Activated naive CD8-positive, alpha-beta T cell treated with anti-CD3 and anti-CD28 coated beads for 36 hours (primary cell): ENCODE results near the gene BLOC1S2. TPM values are rescaled to one million over a fixed set of nuclear protein-coding genes. Genes with fewer than 3 reads are reported as not detected.
A peak's percentile ranks its signal among the peaks of the same experiment; 100 is the strongest.

Experiments
- DNase-seq: peaks from one replicate; pipeline ENCODE4 v3.0.0; 2021
- H3K27ac Mint-ChIP-seq: one replicate; pipeline ENCODE4 v1.8.0; 2022; ENCODE audit warnings: mild to moderate bottlenecking, moderate library complexity, mixed read lengths
- H3K27me3 Mint-ChIP-seq: one replicate; pipeline ENCODE4 v1.8.0; 2022; ENCODE audit warnings: mild to moderate bottlenecking, mixed read lengths
- H3K36me3 Mint-ChIP-seq: one replicate; pipeline ENCODE4 v1.8.0; 2021; ENCODE audit warnings: mild to moderate bottlenecking, mixed read lengths
- H3K4me1 Mint-ChIP-seq: one replicate; pipeline ENCODE4 v1.8.0; 2021; ENCODE audit warnings: mixed read lengths
- H3K4me3 Mint-ChIP-seq: one replicate; pipeline ENCODE4 v1.8.0; 2022; ENCODE audit warnings: mild to moderate bottlenecking, moderate library complexity, mixed read lengths
- H3K9me3 Mint-ChIP-seq: one replicate; pipeline ENCODE4 v1.8.0; 2022; ENCODE audit warnings: mixed read lengths
- total RNA-seq, 2 experiments: library from RNA; stranded (reverse); gene quantifications; one replicate each; pipeline ENCODE4 v1.2.3, GENCODE V29; 2021

BLOC1S2 gene
- total RNA-seq: 10 to 100 TPM; 57.1 to 62.6 TPM

DNA sequence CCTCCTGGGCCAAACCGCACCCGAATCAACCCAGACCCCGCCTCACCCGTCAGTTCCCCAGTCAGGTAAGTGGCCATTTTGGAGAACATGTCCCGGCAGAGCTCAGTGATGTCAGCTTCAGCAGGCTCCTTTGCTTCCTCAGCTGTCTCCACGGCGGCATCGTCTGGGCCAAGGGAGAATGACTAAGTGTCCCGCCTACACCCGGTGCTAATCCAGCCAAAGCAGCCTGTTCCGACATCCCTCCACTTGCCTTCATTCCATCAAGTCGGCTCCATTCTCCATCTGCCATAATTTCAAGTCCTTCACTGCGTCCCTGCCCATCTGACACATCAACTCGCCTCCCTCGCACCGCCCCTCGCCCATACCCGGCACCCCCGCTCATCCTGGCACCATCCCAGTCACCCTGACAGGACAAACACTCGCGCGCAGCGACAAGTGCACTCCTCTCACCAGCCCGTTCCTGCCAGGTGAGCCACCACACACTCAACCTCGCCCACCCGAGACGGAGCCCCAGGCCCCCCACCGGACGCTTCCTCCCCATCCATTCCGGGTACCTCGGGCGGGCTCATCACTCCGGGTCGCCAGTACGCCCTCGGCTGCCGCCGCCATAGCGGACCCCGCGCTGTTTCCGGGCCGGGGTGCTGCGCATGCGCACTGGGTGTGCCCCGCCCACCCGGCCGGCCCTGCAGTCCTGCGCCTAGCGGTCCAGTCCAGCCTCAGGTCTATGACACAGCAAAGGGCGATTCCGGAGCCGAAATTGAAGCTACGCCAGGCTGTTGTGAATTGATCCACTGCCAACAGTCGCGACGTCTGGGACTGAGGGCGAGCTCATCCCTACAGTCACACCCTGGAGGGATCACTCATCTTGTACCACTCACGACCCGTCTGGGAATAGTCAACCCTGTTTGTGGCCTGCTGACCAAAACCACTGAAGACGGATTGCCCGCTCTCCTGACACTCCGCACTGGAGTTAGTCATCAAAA is at the start of gene BLOC1S2:
TSS of gene BLOC1S2 (minus strand) at position 630 of the 983 bp plus-strand sequence. CDS start at position 609, 21 bp downstream.
- H3K4me3 Mint-ChIP-seq: peak within 1 kb of the TSS; percentile 92

DNA sequence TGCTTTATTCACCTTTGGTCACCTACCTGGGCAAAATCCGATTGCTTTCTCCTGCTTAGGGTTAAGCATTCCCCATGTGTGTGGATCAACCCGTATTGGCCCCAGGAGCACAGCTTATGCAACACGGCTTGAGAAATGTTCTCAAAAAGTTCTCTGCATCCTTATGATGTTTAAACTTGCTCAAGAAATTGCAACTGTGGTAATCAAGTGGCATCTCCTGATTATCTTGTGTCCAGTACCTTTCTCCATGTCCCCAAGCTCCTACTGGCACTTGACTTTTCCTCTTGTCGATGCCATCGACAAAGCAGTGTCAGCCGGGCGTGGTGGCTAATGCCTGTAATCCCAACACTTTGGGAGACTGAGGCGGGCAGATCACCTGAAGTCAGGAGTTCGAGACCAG is 48.3 kb upstream of the BLOC1S2 start:
- H3K27me3 Mint-ChIP-seq: no peaks in the 10 kb centered on the region

More for the DNA sequence above, at the start of gene BLOC1S2:
- no peaks in the 10 kb centered on the region for H3K27me3 Mint-ChIP-seq
- peak; percentile 93 for DNase-seq
- H3K27ac Mint-ChIP-seq: peak within 1 kb of the TSS; percentile 95
- peaks cover 18% of the 10 kb centered on the region for H3K4me1 Mint-ChIP-seq
- no peaks in the 10 kb centered on the region for H3K9me3 Mint-ChIP-seq
- peaks cover 12% of the 10 kb centered on the region for H3K36me3 Mint-ChIP-seq

DNA sequence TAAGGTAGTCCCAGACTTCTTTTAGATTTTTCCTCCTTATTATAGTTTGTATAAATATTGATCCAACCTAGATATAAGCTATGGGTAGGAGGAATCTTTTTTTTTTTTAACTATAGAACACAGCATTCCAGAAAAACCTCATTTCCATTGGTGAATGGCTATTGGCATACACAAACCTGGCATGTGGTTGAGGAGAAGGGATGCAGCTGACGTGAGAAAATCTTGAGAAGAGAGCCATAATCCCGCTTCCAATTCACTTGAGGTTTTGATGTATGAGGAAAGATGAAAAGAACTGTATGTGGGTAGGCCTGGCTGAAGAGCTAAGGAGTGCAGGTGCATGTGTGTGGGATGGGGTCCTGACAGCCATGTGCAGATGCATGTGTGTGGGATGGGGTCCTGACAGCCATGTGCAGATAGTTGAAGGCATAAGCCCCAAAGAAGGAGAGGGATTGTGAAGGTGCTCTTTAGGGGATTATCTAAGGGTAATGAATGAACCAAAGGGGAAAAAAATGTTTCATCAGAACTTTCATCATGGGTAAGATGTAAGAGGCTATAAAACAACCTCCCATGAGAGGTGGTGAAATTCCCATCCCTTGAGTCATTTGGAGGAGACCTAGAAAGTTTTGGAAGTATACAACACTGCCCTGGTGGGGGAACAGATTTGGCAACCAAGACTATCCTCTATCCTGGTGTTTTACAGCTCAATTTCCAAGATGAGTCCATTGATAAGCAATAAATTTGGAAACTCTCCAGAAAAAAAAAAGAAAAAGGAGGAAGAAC is 47.4 kb upstream of the BLOC1S2 start:
- no peak for DNase-seq
- Mint-ChIP-seq H3K27me3 (no peaks in the 10 kb centered on the region), H3K4me3 (no peak overlapping the region), H3K4me1 (peaks cover 6% of the 10 kb centered on the region), H3K9me3 (no peaks in the 10 kb centered on the region), H3K36me3 (no peaks in the 10 kb centered on the region), H3K27ac (no peak overlapping the region)

More for the DNA sequence above, 48.3 kb upstream of the BLOC1S2 start:
- no peak overlapping the region for H3K27ac Mint-ChIP-seq
- no peaks in the 10 kb centered on the region for H3K36me3 Mint-ChIP-seq
- peaks cover 9% of the 10 kb centered on the region for H3K4me1 Mint-ChIP-seq
- H3K9me3 Mint-ChIP-seq: no peaks in the 10 kb centered on the region
- no peak overlapping the region for H3K4me3 Mint-ChIP-seq
- DNase-seq: no peak

DNA sequence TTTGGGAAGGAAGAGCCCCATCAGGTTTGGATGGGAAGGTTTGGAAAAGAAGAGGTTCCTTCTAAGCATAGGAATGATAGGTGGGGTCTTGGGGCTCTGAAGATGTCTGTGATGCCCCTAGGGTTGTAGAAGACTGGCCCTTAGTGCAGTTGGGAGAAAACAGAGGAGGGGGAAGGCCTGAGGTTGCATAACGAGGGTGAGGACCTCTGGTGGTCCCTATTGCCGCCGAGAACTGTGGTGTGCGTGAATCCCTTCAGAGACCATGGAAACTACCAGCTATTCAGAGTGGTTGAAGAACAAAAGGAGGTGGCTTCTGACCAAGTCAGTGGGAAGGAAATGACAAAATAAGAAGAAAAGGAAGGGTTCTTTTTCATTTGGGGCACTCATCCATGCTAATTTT is 46.6 kb upstream of the BLOC1S2 start:
- no peak for DNase-seq
- no peak overlapping the region for H3K4me3 Mint-ChIP-seq
- no peaks in the 10 kb centered on the region for H3K27me3 Mint-ChIP-seq
- no peaks in the 10 kb centered on the region for H3K4me1 Mint-ChIP-seq
- no peaks in the 10 kb centered on the region for H3K9me3 Mint-ChIP-seq
- no peak overlapping the region for H3K27ac Mint-ChIP-seq
- H3K36me3 Mint-ChIP-seq: no peaks in the 10 kb centered on the region

- Mint-ChIP-seq H3K4me3 (no peak within 1 kb of the TSS), H3K36me3 (no peaks in the 10 kb centered on the region), H3K9me3 (no peaks in the 10 kb centered on the region), H3K4me1 (peaks cover 14% of the 10 kb centered on the region), H3K27me3 (no peaks in the 10 kb centered on the region), H3K27ac (no peak within 1 kb of the TSS)
- DNase-seq: no peak
Observed at GRCh38 chr10:100330079-100330478, 43.6 kb upstream of the BLOC1S2 start, which contains the start of gene PKD2L1. PKD2L1 (minus strand) TSS chr10:100330228; CDS start chr10:100330103, 125 bp downstream.

GRCh38 chr10:100328198-100328597 is 41.7 kb upstream of the BLOC1S2 start:
- H3K4me1 Mint-ChIP-seq: peaks cover 14% of the 10 kb centered on the region
- no peak overlapping the region for H3K4me3 Mint-ChIP-seq
- no peaks in the 10 kb centered on the region for H3K9me3 Mint-ChIP-seq
- no peak for DNase-seq
- H3K36me3 Mint-ChIP-seq: no peaks in the 10 kb centered on the region
- no peak overlapping the region for H3K27ac Mint-ChIP-seq
- H3K27me3 Mint-ChIP-seq: no peaks in the 10 kb centered on the region

DNA sequence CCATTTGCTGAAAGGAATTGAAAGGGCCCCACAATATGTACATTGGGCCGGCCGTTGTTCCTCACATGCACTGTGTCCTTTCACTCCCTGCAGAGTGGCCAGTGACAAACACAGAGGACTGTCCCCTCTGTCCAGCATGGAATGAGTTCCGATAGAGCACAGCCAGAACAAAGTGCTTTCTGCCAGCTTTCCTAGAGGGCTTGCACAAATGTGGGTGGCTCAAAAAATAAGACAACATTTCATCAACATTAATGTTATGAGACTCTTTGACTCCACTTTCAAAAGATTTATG is 41.2 kb upstream of the BLOC1S2 start:
- H3K4me3 Mint-ChIP-seq: no peak overlapping the region
- no peaks in the 10 kb centered on the region for H3K9me3 Mint-ChIP-seq
- DNase-seq: no peak
- H3K27ac Mint-ChIP-seq: no peak overlapping the region
- H3K27me3 Mint-ChIP-seq: no peaks in the 10 kb centered on the region
- H3K36me3 Mint-ChIP-seq: no peaks in the 10 kb centered on the region
- peaks cover 14% of the 10 kb centered on the region for H3K4me1 Mint-ChIP-seq

DNA sequence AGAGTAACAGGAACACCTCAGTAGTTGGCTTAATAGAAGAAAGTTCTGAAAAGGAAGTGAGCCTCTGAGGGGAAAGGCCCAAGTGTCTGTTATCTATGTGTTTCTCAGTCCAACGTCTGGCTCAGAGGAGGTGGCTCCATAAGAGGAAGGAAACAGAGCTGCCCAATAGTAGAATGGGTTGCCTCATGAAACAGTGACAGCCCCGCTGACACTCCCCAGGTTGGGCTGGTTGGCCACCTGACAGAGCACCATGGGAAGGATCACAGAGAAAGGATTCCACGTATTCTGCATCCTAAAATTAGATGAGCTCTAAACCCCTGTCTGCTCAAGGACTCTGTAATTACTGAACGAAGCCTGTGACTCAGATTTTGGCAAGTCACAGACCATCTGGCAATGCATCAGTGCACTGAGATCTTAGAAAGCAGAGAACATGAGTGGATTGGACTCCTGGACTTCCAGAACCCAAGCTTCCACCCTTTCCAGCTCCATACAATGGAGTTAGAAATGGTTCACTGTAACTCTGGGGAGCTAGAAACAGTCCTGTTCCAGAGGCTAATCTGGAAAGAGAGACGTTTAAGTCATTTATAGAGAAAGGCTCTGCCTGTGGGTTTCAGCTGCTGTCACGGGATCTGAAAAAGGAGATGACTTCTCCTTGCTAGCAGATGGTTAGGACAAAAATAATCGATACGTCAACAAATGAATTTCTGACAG is 40.7 kb upstream of the BLOC1S2 start:
- peaks cover 14% of the 10 kb centered on the region for H3K4me1 Mint-ChIP-seq
- peak; percentile 29 for DNase-seq
- H3K4me3 Mint-ChIP-seq: peak overlapping the region; percentile 9
- H3K9me3 Mint-ChIP-seq: no peaks in the 10 kb centered on the region
- no peaks in the 10 kb centered on the region for H3K27me3 Mint-ChIP-seq
- H3K36me3 Mint-ChIP-seq: no peaks in the 10 kb centered on the region
- peak overlapping the region; percentile 80 for H3K27ac Mint-ChIP-seq

DNA sequence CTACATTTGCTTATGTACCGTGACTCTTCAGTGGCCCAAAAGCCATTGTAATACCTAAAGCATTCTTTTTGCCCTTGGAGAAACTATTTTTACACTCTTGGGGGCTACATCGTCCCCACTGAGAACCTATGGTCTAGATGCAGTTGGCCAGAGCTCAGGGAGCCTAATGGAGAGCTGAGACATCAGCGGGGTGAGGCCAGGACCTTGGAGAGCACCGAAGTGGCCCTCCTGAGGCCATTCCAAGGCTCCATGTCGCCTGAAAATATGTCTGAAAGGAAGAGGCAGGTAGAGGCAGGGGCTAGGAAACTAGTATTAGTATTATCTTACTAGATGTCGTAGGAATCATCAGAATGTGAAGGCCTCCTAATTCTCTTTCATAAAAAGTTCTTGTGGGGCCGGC is 38.7 kb upstream of the BLOC1S2 start:
- H3K9me3 Mint-ChIP-seq: no peaks in the 10 kb centered on the region
- H3K4me3 Mint-ChIP-seq: no peak overlapping the region
- no peaks in the 10 kb centered on the region for H3K27me3 Mint-ChIP-seq
- no peaks in the 10 kb centered on the region for H3K36me3 Mint-ChIP-seq
- no peak for DNase-seq
- no peak overlapping the region for H3K27ac Mint-ChIP-seq
- peaks cover 14% of the 10 kb centered on the region for H3K4me1 Mint-ChIP-seq

DNA sequence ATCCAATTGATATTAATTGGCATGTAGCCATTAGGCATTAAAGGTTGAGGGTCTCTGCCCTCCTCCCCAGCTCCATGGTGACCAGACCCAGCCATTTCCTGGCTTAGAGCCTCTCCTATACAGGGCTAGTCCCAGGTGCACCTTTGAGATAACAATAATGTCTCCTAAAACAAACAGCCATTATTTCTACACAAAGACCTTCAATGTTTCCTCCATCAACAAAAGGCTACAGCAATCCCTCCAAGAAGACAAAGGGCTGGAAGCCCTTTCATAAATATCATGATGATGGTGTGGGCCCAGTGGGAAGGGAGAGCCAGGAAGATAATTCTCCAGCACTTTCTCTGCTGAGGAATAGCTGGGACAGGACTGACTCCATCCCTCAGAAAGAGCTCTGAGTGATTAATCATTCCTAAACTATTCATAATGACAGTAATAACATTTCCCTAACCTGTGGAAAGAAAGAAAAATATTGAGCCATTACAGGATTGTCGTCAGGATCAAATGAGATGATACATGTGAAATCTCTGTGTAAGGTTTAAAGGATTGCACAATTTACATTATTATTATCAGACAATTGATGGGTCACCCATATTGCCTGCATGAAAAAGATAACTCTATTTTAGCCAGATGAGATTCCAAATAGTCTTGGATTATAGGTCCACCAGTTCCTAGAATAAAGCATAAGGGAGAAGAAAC is 33.4 kb upstream of the BLOC1S2 start:
- Mint-ChIP-seq H3K4me3 (no peak overlapping the region), H3K4me1 (no peaks in the 10 kb centered on the region), H3K27ac (no peak overlapping the region), H3K36me3 (no peaks in the 10 kb centered on the region), H3K9me3 (no peaks in the 10 kb centered on the region), H3K27me3 (peaks cover 31% of the 10 kb centered on the region)
- no peak for DNase-seq

DNA sequence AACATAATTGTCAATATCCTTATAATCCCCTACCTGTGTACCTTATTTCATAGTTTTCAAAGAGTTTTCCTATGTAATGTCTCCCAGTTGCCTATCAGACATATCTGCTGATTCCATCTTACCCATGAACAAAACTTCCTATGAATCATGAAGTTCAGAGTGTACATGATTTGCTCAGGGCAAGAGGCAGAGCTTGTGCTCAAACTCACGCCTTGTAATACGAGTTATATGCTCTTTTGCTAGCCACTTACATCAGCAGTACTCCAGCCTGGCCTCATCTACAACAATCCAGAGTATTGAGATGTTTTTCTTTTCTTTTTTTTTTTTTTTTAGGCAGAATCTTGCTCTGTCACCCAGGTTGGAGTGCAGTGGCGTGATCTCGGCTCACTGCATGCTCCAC is 31.7 kb upstream of the BLOC1S2 start:
- H3K9me3 Mint-ChIP-seq: no peaks in the 10 kb centered on the region
- H3K4me1 Mint-ChIP-seq: no peaks in the 10 kb centered on the region
- no peaks in the 10 kb centered on the region for H3K36me3 Mint-ChIP-seq
- no peak overlapping the region for H3K4me3 Mint-ChIP-seq
- H3K27ac Mint-ChIP-seq: no peak overlapping the region
- peaks cover 41% of the 10 kb centered on the region for H3K27me3 Mint-ChIP-seq
- DNase-seq: no peak

DNA sequence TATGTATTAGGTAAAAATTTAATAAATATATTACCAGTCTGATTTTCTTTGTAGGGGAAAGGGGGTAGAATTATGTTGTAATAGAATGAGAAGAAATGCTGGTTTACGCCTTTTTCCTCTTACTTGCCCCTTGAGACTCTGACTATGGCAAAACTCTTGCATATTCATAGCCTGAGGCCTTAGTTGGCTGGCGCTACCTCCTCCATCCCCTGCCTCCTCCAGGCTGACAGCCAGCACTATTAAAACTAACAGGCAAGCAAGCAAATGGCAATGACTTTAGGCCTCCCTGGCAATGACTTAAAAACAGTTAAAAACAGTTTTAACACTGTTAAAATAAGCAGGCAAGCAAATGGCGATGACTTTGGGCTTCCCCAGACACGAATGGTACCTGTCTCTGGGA is 29.1 kb upstream of the BLOC1S2 start:
- H3K4me1 Mint-ChIP-seq: no peaks in the 10 kb centered on the region
- no peak overlapping the region for H3K27ac Mint-ChIP-seq
- no peak overlapping the region for H3K4me3 Mint-ChIP-seq
- no peaks in the 10 kb centered on the region for H3K9me3 Mint-ChIP-seq
- H3K27me3 Mint-ChIP-seq: peaks cover 57% of the 10 kb centered on the region
- H3K36me3 Mint-ChIP-seq: no peaks in the 10 kb centered on the region
- DNase-seq: no peak

GRCh38 chr10:100311298-100311697 is 24.8 kb upstream of the BLOC1S2 start:
- peaks cover 56% of the 10 kb centered on the region for H3K27me3 Mint-ChIP-seq
- no peak overlapping the region for H3K4me3 Mint-ChIP-seq
- no peaks in the 10 kb centered on the region for H3K9me3 Mint-ChIP-seq
- H3K4me1 Mint-ChIP-seq: no peaks in the 10 kb centered on the region
- H3K36me3 Mint-ChIP-seq: no peaks in the 10 kb centered on the region
- DNase-seq: no peak
- H3K27ac Mint-ChIP-seq: no peak overlapping the region

DNA sequence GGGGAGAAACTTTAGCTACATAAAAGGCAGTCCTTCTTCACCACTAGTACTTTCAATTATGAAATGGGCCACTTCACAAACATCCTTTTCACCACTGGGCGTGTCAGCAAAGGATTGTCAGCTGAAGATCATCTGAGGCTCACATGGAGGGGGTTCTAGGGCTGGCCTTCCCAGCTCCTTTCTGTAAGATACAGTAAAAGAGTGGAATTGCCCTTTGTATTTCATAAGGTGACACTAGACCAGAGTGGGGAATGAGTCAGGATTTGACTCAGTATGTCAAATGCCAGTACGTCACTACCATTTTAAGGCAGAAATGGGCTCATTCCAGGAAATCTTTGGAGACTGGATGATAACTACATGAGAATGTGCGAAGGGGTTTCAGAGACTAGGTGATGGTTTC is 21.2 kb upstream of the BLOC1S2 start:
- peaks cover 58% of the 10 kb centered on the region for H3K27me3 Mint-ChIP-seq
- DNase-seq: no peak
- H3K4me1 Mint-ChIP-seq: no peaks in the 10 kb centered on the region

More for the DNA sequence above, 21.2 kb upstream of the BLOC1S2 start:
- Mint-ChIP-seq H3K27ac (no peak overlapping the region), H3K4me3 (no peak overlapping the region), H3K36me3 (no peaks in the 10 kb centered on the region), H3K9me3 (no peaks in the 10 kb centered on the region)
